ENCODE results near the gene FBN2. TPM values are rescaled to one million over a fixed set of nuclear protein-coding genes. Genes with fewer than 3 reads are reported as not detected.

The FBN2 gene
- total RNA-seq, 4 donors from 2014 or later = 5.4 to 14.9 (median 10.1) TPM

- Histone ChIP-seq H3K9me3 (no peaks in the 10 kb centered on the region), H3K36me3 (no peaks in the 10 kb centered on the region), H3K4me3 (no peak overlapping the region), H3K27ac (replicated peaks in 1 of 4) (no peak overlapping the region), H3K4me1 (peaks cover 6 to 9% (median 7%) of the 10 kb centered on the region in 4 donors), H3K27me3 (no peaks in the 10 kb centered on the region)
- DNase-seq (ENCODE audit: extremely low spot score) = no peak
- no peak for TF ChIP-seq POLR2AphosphoS5 (IDR thresholded peaks at IDR 0.05)
- no peak for TF ChIP-seq CTCF (IDR thresholded peaks at IDR 0.05)
- TF ChIP-seq POLR2A (IDR thresholded peaks at IDR 0.05; ENCODE audit: low read depth) = no peak
- no peak for TF ChIP-seq EP300 (IDR thresholded peaks at IDR 0.05)
- intact Hi-C loops (cut with DNase I) = no loop called here
- 100% methylated on average over 1 of the region's 1 CpG for WGBS
Observed at GRCh38 chr5:128470663-128471062, 67.4 kb downstream of the FBN2 start.

GRCh38 chr5:128469912-128470311, 68.1 kb downstream of the FBN2 start:
- Histone ChIP-seq H3K36me3 (no peaks in the 10 kb centered on the region), H3K4me1 (peaks cover 6 to 9% (median 7%) of the 10 kb centered on the region in 4 donors), H3K27ac (replicated peaks in 1 of 4) (no peak overlapping the region), H3K9me3 (no peaks in the 10 kb centered on the region), H3K27me3 (no peaks in the 10 kb centered on the region), H3K4me3 (no peak overlapping the region)
- TF ChIP-seq POLR2AphosphoS5 (IDR thresholded peaks at IDR 0.05) (no peak), POLR2A (IDR thresholded peaks at IDR 0.05; ENCODE audit: low read depth) (no peak)
- no peak for DNase-seq (ENCODE audit: extremely low spot score)
- intact Hi-C loops (cut with DNase I) = no loop called here
- WGBS = 43% methylated on average over 2 of the region's 2 CpGs

- H3K9me3 ChIP-seq = no peaks in the 10 kb centered on the region
- intact Hi-C loops (cut with DNase I) = no loop called here
- no peak overlapping the region for H3K4me3 ChIP-seq
- TF ChIP-seq POLR2AphosphoS5 (IDR thresholded peaks at IDR 0.05) (no peak), EP300 (IDR thresholded peaks at IDR 0.05) (no peak), CTCF (IDR thresholded peaks at IDR 0.05) (no peak), POLR2A (IDR thresholded peaks at IDR 0.05; ENCODE audit: low read depth) (no peak)
- peaks cover 0 to 13% (median 11%) of the 10 kb centered on the region in 4 donors for H3K4me1 ChIP-seq
- no peak for DNase-seq (ENCODE audit: extremely low spot score)
- no peak overlapping the region for H3K27ac ChIP-seq (replicated peaks in 1 of 4)
- WGBS = 19% methylated on average over 1 of the region's 1 CpG
- no peaks in the 10 kb centered on the region for H3K36me3 ChIP-seq
- H3K27me3 ChIP-seq = no peaks in the 10 kb centered on the region
Observed at GRCh38 chr5:128466980-128467379, 71.1 kb downstream of the FBN2 start.

GRCh38 chr5:128466554-128466953, 71.5 kb downstream of the FBN2 start:
- Histone ChIP-seq H3K4me1 (peaks cover 0 to 13% (median 11%) of the 10 kb centered on the region in 4 donors), H3K27me3 (no peaks in the 10 kb centered on the region), H3K4me3 (no peak overlapping the region), H3K27ac (replicated peaks in 1 of 4) (no peak overlapping the region), H3K9me3 (no peaks in the 10 kb centered on the region), H3K36me3 (no peaks in the 10 kb centered on the region)
- no peak for DNase-seq (ENCODE audit: extremely low spot score)
- 24% methylated on average over 5 of the region's 5 CpGs for WGBS
- intact Hi-C loops (cut with DNase I) = no loop called here
- TF ChIP-seq POLR2AphosphoS5 (IDR thresholded peaks at IDR 0.05) = no peak
- TF ChIP-seq EP300 (IDR thresholded peaks at IDR 0.05) = no peak
- no peak for TF ChIP-seq POLR2A (IDR thresholded peaks at IDR 0.05; ENCODE audit: low read depth)
- no peak for TF ChIP-seq CTCF (IDR thresholded peaks at IDR 0.05)

GRCh38 chr5:128464596-128464995, 73.4 kb downstream of the FBN2 start:
- Histone ChIP-seq H3K4me3 (no peak overlapping the region), H3K36me3 (no peaks in the 10 kb centered on the region), H3K9me3 (no peaks in the 10 kb centered on the region), H3K27me3 (no peaks in the 10 kb centered on the region), H3K27ac (replicated peaks in 1 of 4) (no peak overlapping the region), H3K4me1 (peaks cover 0 to 13% (median 11%) of the 10 kb centered on the region in 4 donors)
- 86% methylated on average over 9 of the region's 9 CpGs for WGBS
- intact Hi-C loops (cut with DNase I) = no loop called here
- no peak for DNase-seq (ENCODE audit: extremely low spot score)
- TF ChIP-seq POLR2AphosphoS5 (IDR thresholded peaks at IDR 0.05) (no peak), EP300 (IDR thresholded peaks at IDR 0.05) (no peak), POLR2A (IDR thresholded peaks at IDR 0.05; ENCODE audit: low read depth) (no peak), CTCF (IDR thresholded peaks at IDR 0.05) (no peak)

Data from esophagus muscularis mucosa (tissue), 4 donors.